ENCODE data around the gene ZNF497. TPM values are rescaled to one million over a fixed set of nuclear protein-coding genes. Genes with fewer than 3 reads are reported as not detected.

The ZNF497 gene
- total and polyA plus RNA-seq, 2 donors (not counting 1 experiment from before 2014, with no cell fraction given) = 1.6 to 2.7 TPM

GRCh38 chr19:58350871-58351557 lies 11.5 kb downstream of the ZNF497 start:
- no peaks in the 10 kb centered on the region for H3K27me3 ChIP-seq (replicated peaks in 1 of 4; ENCODE audit: control extremely low read depth in 1 of 4, control insufficient read depth in 3 of 4, insufficient read depth in 4 of 4, low read length in 3 of 4)
- H3K9ac ChIP-seq (ENCODE audit: low read length) = no peak overlapping the region
- Mint-ChIP-seq H3K9me3 (ENCODE audit: insufficient read depth) (no peaks in the 10 kb centered on the region), H3K4me3 (peak overlapping the region; percentile 41), H3K4me1 (peaks cover 31% of the 10 kb centered on the region), H3K27me3 (no peaks in the 10 kb centered on the region), H3K27ac (no peak overlapping the region)
- 91% methylated on average over 34 of the region's 34 CpGs for WGBS (ENCODE audit: insufficient coverage)
- TF ChIP-seq EZH2 (IDR thresholded peaks at IDR 0.05; ENCODE audit: borderline replicate concordance, insufficient read depth, low read depth, low read length, poor library complexity, severe bottlenecking) = no peak
- TF ChIP-seq CTCF (IDR thresholded peaks at IDR 0.05) = no peak
- H3K4me2 ChIP-seq (replicated peaks; ENCODE audit: low read depth, low read length, poor library complexity, severe bottlenecking) = peak overlapping the region; percentile 41
- DNase-seq (peak; percentile 9), ATAC-seq (ENCODE audit: low read depth) (no peak)
- H4K20me1 ChIP-seq (ENCODE audit: control insufficient read depth, insufficient read depth, low read length, poor library complexity, severe bottlenecking) = peaks cover 6% of the 10 kb centered on the region
- peaks cover 11% of the 10 kb centered on the region for H3K79me2 ChIP-seq (ENCODE audit: control insufficient read depth, insufficient read depth, low read length)
- no peaks in the 10 kb centered on the region for H3K36me3 ChIP-seq (replicated peaks in 1 of 2; ENCODE audit: control extremely low read depth in 1 of 2, control insufficient read depth in 1 of 2, extremely low read depth in 1 of 2, insufficient read depth in 2 of 2, low read length in 1 of 2)
- peaks cover 0 to 5% (median 0%) of the 10 kb centered on the region in 3 donors for H3K9me3 ChIP-seq (ENCODE audit: control extremely low read depth in 1 of 3, control insufficient read depth in 2 of 3, insufficient read depth in 1 of 3, low read length in 2 of 3)
- ChIA-PET CTCF (interaction anchor here (1.8 kb wide), 1 partner anchor 11 kb away, joined by 4 read pairs; the partner anchor contains the start of gene ZNF497), POLR2A (no interaction called here)
- no peak overlapping the region for H3K4me3 ChIP-seq (ENCODE audit: control extremely low read depth in 1 of 5, extremely low read depth in 1 of 5, insufficient read depth in 1 of 5, low read depth in 2 of 5, low read length in 4 of 5)
- peaks cover 18 to 33% of the 10 kb centered on the region in 2 donors for H3K4me1 ChIP-seq (ENCODE audit: control insufficient read depth in 2 of 2, insufficient read depth in 2 of 2, low read length in 2 of 2)
- no peak overlapping the region for H2AFZ ChIP-seq (ENCODE audit: insufficient read depth, low read depth, low read length, poor library complexity, severe bottlenecking)
- no peak overlapping the region for H3K27ac ChIP-seq (ENCODE audit: low read length in 2 of 2)
- intact Hi-C loops (cut with micrococcal nuclease) = no loop called here

Data from B cell (primary cell).